ENCODE results near the gene CCDC106. TPM values are rescaled to one million over a fixed set of nuclear protein-coding genes. Genes with fewer than 3 reads are reported as not detected.

The CCDC106 gene
- total and polyA plus RNA-seq, 12 donors, result 14.8 to 63.8 (median 27.9) TPM

- Histone ChIP-seq H3K4me1 (replicated peaks in 1 of 2) (peaks cover 34 to 42% of the 10 kb centered on the region in 2 donors), H3K36me3 (replicated peaks in 1 of 2) (peaks cover 0 to 17% of the 10 kb centered on the region in 2 donors), H3K4me3 (peak overlapping the region in 1 of 4 donors; percentile 85), H3K27ac (peak overlapping the region in 4 of 5 donors; percentile 49 to 86 (median 77)), H3K27me3 (no peaks in the 10 kb centered on the region), H3K9me3 (replicated peaks in 1 of 3) (no peaks in the 10 kb centered on the region)
- WGBS, 4 donors, result 34 to 43% (median 37%) methylated on average over 13 to 14 of the region's 14 CpGs
- intact Hi-C loops (cut with DNase I), result no loop called here
- no peak for TF ChIP-seq CTCF (IDR thresholded peaks at IDR 0.05)
- DNase-seq, result peak in 2 of 7 donors; percentile 39 to 51
These were observed 902 bp upstream of the CCDC106 start for GRCh38 chr19:55646889-55647731.

GRCh38 chr19:55648585-55649267 lies 714 bp downstream of the CCDC106 start:
- Histone ChIP-seq H3K36me3 (replicated peaks in 1 of 2) (peaks cover 0 to 22% of the 10 kb centered on the region in 2 donors), H3K4me1 (replicated peaks in 1 of 2) (peaks cover 22 to 30% of the 10 kb centered on the region in 2 donors), H3K27me3 (no peaks in the 10 kb centered on the region), H3K27ac (peak overlapping the region in 4 of 5 donors; percentile 49 to 86 (median 77)), H3K9me3 (replicated peaks in 1 of 3) (no peaks in the 10 kb centered on the region), H3K4me3 (peak overlapping the region in 2 of 4 donors; percentile 85 to 95)
- no peak for TF ChIP-seq POLR2A (IDR thresholded peaks at IDR 0.05)
- TF ChIP-seq CTCF (IDR thresholded peaks at IDR 0.05), result no peak
- peak in 2 of 7 donors; percentile 24 to 57 for DNase-seq
- 18 to 30% (median 24%) methylated on average over 4 to 25 of the region's 25 CpGs for WGBS, 4 donors
- intact Hi-C loops (cut with DNase I), result no loop called here

- no peaks in the 10 kb centered on the region for H3K9me3 ChIP-seq (replicated peaks in 1 of 3)
- peaks cover 0 to 22% of the 10 kb centered on the region in 2 donors for H3K36me3 ChIP-seq (replicated peaks in 1 of 2)
- intact Hi-C loops (cut with DNase I), result no loop called here
- H3K27ac ChIP-seq, result peak overlapping the region in 3 of 5 donors; percentile 71 to 86 (median 83)
- H3K27me3 ChIP-seq, result no peaks in the 10 kb centered on the region
- peaks cover 17 to 23% of the 10 kb centered on the region in 2 donors for H3K4me1 ChIP-seq (replicated peaks in 1 of 2)
- 77 to 86% (median 83%) methylated on average over 5 to 17 of the region's 17 CpGs for WGBS, 4 donors
- no peak for DNase-seq
- H3K4me3 ChIP-seq, result peak overlapping the region in 1 of 4 donors; percentile 85
- TF ChIP-seq CTCF (IDR thresholded peaks at IDR 0.05) (no peak), POLR2A (IDR thresholded peaks at IDR 0.05) (no peak)
These were observed 1.5 kb downstream of the CCDC106 start for GRCh38 chr19:55649268-55650125.

Data from adrenal gland (tissue), 12 donors.